Stimulated activated naive B cell treated with anti-CD40 and anti-IgM and Interleukin-4, amounts not matched to agents 10 μg/mL and 1 μg/mL and 100 μg/mL, for 72 hours (primary cell): ENCODE measurements around the gene TAGLN.
A peak's percentile ranks its signal among the peaks of the same experiment; 100 is the strongest.

Experiments
- ATAC-seq, 2 donors: fragments of 150-1000 bp; cut with Tn5 transposase; replicated peaks; 2 replicates each; pipeline ENCODE4 v1.10.0; 2021; ENCODE audit warnings: moderate library complexity in 1 of 2
- DNase-seq: peaks from one replicate; pipeline ENCODE4 v3.0.0; 2021
- H3K27ac Mint-ChIP-seq: one replicate; pipeline ENCODE4 v1.8.0; 2022; ENCODE audit warnings: mild to moderate bottlenecking, mixed read lengths
- H3K27me3 Mint-ChIP-seq, 2 donors: one replicate each; pipeline ENCODE4 v1.8.0; 2022; ENCODE audit warnings: mixed read lengths in 2 of 2
- H3K36me3 Mint-ChIP-seq, 2 donors: one replicate each; pipeline ENCODE4 v1.8.0; 2022; ENCODE audit warnings: mixed read lengths in 2 of 2, mild to moderate bottlenecking in 1 of 2
- H3K4me1 Mint-ChIP-seq, 2 donors: one replicate each; pipeline ENCODE4 v1.8.0; 2022; ENCODE audit warnings: mixed read lengths in 2 of 2, mild to moderate bottlenecking in 1 of 2
- H3K4me3 Mint-ChIP-seq, 2 donors: one replicate each; pipeline ENCODE4 v1.8.0; 2022; ENCODE audit warnings: mild to moderate bottlenecking in 2 of 2, mixed read lengths in 2 of 2, moderate library complexity in 1 of 2
- H3K9me3 Mint-ChIP-seq, 2 donors: one replicate each; pipeline ENCODE4 v1.8.0; 2022; ENCODE audit warnings: mixed read lengths in 2 of 2, mild to moderate bottlenecking in 1 of 2

The TAGLN gene

DNA sequence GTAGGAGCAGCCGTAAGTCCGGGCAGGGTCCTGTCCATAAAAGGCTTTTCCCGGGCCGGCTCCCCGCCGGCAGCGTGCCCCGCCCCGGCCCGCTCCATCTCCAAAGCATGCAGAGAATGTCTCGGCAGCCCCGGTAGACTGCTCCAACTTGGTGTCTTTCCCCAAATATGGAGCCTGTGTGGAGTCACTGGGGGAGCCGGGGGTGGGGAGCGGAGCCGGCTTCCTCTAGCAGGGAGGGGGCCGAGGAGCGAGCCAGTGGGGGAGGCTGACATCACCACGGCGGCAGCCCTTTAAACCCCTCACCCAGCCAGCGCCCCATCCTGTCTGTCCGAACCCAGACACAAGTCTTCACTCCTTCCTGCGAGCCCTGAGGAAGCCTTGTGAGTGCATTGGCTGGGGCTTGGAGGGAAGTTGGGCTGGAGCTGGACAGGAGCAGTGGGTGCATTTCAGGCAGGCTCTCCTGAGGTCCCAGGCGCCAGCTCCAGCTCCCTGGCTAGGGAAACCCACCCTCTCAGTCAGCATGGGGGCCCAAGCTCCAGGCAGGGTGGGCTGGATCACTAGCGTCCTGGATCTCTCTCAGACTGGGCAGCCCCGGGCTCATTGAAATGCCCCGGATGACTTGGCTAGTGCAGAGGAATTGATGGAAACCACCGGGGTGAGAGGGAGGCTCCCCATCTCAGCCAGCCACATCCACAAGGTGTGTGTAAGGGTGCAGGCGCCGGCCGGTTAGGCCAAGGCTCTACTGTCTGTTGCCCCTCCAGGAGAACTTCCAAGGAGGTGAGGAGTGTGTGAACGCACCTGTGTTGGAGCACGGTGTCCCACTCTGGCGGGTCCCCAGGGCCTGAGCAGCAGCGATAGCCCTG, at the start of gene TAGLN:
TSS of gene TAGLN (plus strand) at position 318 of the 863 bp plus-strand sequence. CDS start 3,644 bp downstream, outside the sequence.
- peaks cover 15 to 33% of the 10 kb centered on the region in 2 donors for H3K4me1 Mint-ChIP-seq
- H3K27me3 Mint-ChIP-seq: no peaks in the 10 kb centered on the region
- peak within 1 kb of the TSS; percentile 26 for H3K27ac Mint-ChIP-seq
- no peak for DNase-seq
- ATAC-seq: peak in 1 of 2 donors; percentile 4
- peaks cover 37 to 55% of the 10 kb centered on the region in 2 donors for H3K36me3 Mint-ChIP-seq
- H3K4me3 Mint-ChIP-seq: no peak within 1 kb of the TSS
- H3K9me3 Mint-ChIP-seq: no peaks in the 10 kb centered on the region

GRCh38 chr11:117152066-117152465, 47.1 kb upstream of the TAGLN start:
- DNase-seq: no peak
- ATAC-seq: no peak
- no peak overlapping the region for H3K4me3 Mint-ChIP-seq
- peaks cover 10 to 38% of the 10 kb centered on the region in 2 donors for H3K4me1 Mint-ChIP-seq
- H3K27me3 Mint-ChIP-seq: no peaks in the 10 kb centered on the region
- no peaks in the 10 kb centered on the region for H3K9me3 Mint-ChIP-seq
- peaks cover 20 to 28% of the 10 kb centered on the region in 2 donors for H3K36me3 Mint-ChIP-seq
- no peak overlapping the region for H3K27ac Mint-ChIP-seq

- H3K4me1 Mint-ChIP-seq: peaks cover 9 to 33% of the 10 kb centered on the region in 2 donors
- H3K36me3 Mint-ChIP-seq: peaks cover 25 to 30% of the 10 kb centered on the region in 2 donors
Observed at GRCh38 chr11:117154468-117154867, 44.7 kb upstream of the TAGLN start.

DNA sequence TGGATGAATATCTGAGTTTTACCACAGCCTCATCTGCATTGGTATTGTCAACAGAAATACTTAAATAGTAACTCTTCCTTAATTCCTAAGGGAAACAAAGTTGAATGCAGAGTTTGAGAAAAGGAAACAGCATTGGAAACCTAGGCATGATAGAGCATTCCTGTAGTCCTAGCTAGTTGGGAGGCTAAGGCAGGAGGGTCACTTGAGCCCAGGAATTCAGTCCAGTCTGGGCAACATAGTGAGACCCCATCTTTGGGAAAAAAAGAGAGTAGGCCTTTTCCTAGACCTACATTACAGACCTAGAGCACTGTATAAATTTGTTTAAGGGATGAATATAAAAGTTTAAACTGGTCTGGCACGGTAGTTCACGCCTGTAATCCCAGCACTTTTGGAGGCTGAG, 41.7 kb upstream of the TAGLN start:
- Mint-ChIP-seq H3K36me3 (peaks cover 25 to 28% of the 10 kb centered on the region in 2 donors), H3K4me1 (peaks cover 9 to 27% of the 10 kb centered on the region in 2 donors), H3K27ac (peak overlapping the region; percentile 42), H3K27me3 (no peaks in the 10 kb centered on the region), H3K4me3 (no peak overlapping the region), H3K9me3 (no peaks in the 10 kb centered on the region)
- DNase-seq: no peak
- ATAC-seq: no peak

More at GRCh38 chr11:117154468-117154867, 44.7 kb upstream of the TAGLN start:
- H3K4me3 Mint-ChIP-seq: no peak overlapping the region
- no peak overlapping the region for H3K27ac Mint-ChIP-seq
- H3K9me3 Mint-ChIP-seq: no peaks in the 10 kb centered on the region
- no peak for DNase-seq
- H3K27me3 Mint-ChIP-seq: no peaks in the 10 kb centered on the region
- no peak for ATAC-seq

DNA sequence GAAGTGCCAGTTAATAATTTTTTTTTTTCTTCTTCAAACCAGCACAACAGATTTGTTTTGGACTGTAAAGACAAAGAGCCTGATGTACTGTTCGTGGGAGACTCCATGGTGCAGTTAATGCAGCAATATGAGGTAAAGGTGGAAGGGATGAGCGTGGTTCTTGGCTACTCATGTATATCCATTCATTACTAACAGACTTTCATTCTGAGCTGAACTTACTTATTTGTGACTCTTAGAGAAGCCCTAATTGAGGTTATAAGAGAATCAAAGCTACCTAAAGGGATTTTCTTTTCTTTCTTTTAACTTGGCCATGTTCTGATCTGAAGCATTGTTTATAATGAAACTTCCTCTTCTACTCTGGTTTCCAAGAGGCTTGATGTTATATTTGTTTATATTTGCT, 39.3 kb upstream of the TAGLN start:
- DNase-seq: no peak
- H3K4me1 Mint-ChIP-seq: peaks cover 7 to 25% of the 10 kb centered on the region in 2 donors
- no peaks in the 10 kb centered on the region for H3K9me3 Mint-ChIP-seq
- peaks cover 24 to 30% of the 10 kb centered on the region in 2 donors for H3K36me3 Mint-ChIP-seq
- no peak overlapping the region for H3K27ac Mint-ChIP-seq
- peak in 1 of 2 donors; percentile 34 for ATAC-seq
- no peak overlapping the region for H3K4me3 Mint-ChIP-seq
- H3K27me3 Mint-ChIP-seq: no peaks in the 10 kb centered on the region

- Mint-ChIP-seq H3K27me3 (no peaks in the 10 kb centered on the region), H3K4me1 (peaks cover 5 to 22% of the 10 kb centered on the region in 2 donors), H3K9me3 (no peaks in the 10 kb centered on the region), H3K27ac (peak overlapping the region; percentile 20), H3K4me3 (no peak overlapping the region), H3K36me3 (peaks cover 29 to 31% of the 10 kb centered on the region in 2 donors)
- no peak for DNase-seq
- no peak for ATAC-seq
Observed at GRCh38 chr11:117160826-117161225, 38.3 kb upstream of the TAGLN start.

DNA sequence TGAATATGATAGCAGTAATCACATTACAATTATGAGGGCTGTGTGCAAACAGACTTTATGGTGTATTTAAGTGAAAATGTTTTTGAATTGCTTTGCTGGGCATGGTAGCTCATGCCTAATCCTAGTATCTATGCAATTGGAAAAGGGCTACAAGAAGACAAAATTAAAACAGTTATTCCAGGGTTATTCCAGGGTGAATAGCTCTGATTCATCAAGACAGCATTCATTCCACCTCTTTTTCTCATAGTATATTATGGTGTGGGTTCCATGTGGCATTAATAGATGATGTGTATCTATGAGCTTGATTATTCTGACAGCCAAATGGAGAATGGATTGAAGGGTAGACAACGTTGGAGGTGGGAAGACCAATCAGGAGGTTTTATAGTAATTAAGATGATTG, 32.7 kb upstream of the TAGLN start:
- no peak overlapping the region for H3K27ac Mint-ChIP-seq
- H3K9me3 Mint-ChIP-seq: no peaks in the 10 kb centered on the region
- H3K36me3 Mint-ChIP-seq: peaks cover 16 to 23% of the 10 kb centered on the region in 2 donors

GRCh38 chr11:117169736-117170135, 29.4 kb upstream of the TAGLN start:
- no peak overlapping the region for H3K4me3 Mint-ChIP-seq
- ATAC-seq (no peak), DNase-seq (no peak)
- H3K27me3 Mint-ChIP-seq: no peaks in the 10 kb centered on the region
- no peaks in the 10 kb centered on the region for H3K9me3 Mint-ChIP-seq
- no peak overlapping the region for H3K27ac Mint-ChIP-seq
- peaks cover 8 to 16% of the 10 kb centered on the region in 2 donors for H3K4me1 Mint-ChIP-seq
- peaks cover 12 to 19% of the 10 kb centered on the region in 2 donors for H3K36me3 Mint-ChIP-seq

More for the DNA sequence above, 32.7 kb upstream of the TAGLN start:
- no peaks in the 10 kb centered on the region for H3K27me3 Mint-ChIP-seq
- H3K4me3 Mint-ChIP-seq: no peak overlapping the region
- peaks cover 0 to 5% of the 10 kb centered on the region in 2 donors for H3K4me1 Mint-ChIP-seq
- DNase-seq (no peak), ATAC-seq (no peak)

- Mint-ChIP-seq H3K36me3 (peaks cover 12 to 16% of the 10 kb centered on the region in 2 donors), H3K9me3 (no peaks in the 10 kb centered on the region), H3K4me3 (no peak overlapping the region), H3K4me1 (peaks cover 8 to 16% of the 10 kb centered on the region in 2 donors), H3K27ac (peak overlapping the region; percentile 37), H3K27me3 (no peaks in the 10 kb centered on the region)
- ATAC-seq (no peak), DNase-seq (no peak)
Observed at GRCh38 chr11:117170210-117170609, 29.0 kb upstream of the TAGLN start.

DNA sequence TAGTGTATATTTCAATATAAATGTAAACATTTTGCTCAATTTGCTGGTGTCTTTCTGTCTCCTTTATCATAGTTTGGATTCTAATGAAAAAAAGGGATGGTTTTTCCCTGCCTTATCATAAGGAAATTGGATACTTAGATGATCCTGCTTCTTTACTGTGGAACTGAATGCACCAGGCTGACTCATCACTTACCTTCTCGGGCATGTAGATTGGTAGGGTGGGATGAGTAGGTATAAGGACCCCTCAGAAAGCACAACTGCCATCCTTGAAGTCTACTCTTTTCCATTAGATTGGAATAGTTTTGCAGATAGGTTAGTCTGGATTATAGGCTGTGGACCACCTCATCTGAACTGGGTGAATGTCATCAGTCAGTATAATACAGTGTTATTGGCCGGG, 28.2 kb upstream of the TAGLN start:
- no peak overlapping the region for H3K27ac Mint-ChIP-seq
- H3K27me3 Mint-ChIP-seq: no peaks in the 10 kb centered on the region
- ATAC-seq: no peak
- H3K9me3 Mint-ChIP-seq: no peaks in the 10 kb centered on the region
- no peak for DNase-seq
- peaks cover 8 to 11% of the 10 kb centered on the region in 2 donors for H3K36me3 Mint-ChIP-seq
- no peak overlapping the region for H3K4me3 Mint-ChIP-seq
- H3K4me1 Mint-ChIP-seq: peaks cover 8 to 16% of the 10 kb centered on the region in 2 donors

DNA sequence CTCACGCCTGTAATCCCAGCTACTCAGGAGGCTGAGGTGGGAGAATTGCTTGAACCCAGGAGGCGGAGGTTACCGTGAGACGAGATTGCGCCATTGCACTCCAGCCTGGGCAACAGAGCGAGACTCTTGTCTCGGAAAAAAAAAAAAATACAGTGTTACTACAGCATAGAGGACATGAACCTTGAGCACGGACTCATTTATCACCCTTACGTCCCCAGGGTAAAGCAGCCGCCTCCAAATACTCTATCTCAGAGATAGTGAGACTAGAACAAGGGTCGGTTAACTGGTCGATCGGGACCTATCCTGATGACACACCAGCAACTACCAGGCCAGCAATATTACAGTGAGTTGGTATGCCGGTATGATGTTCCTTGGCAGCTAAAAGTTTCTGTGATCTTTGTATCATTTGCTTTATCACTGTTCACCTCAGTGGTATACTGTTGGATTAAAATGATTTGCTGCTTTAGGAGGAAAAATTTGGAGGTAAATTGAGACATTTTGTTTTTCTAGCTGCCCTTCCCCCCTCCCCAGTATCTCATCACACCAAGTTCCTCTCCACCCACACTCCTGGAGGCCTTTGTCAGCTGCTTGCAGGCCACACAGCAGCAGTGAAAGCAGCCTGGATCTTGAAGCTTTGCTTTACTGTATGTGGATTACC, 27.6 kb upstream of the TAGLN start:
- Mint-ChIP-seq H3K27me3 (no peaks in the 10 kb centered on the region), H3K27ac (peak overlapping the region; percentile 31), H3K9me3 (no peaks in the 10 kb centered on the region), H3K4me3 (no peak overlapping the region), H3K36me3 (peaks cover 8 to 9% of the 10 kb centered on the region in 2 donors), H3K4me1 (peaks cover 8 to 16% of the 10 kb centered on the region in 2 donors)
- DNase-seq (no peak), ATAC-seq (peak; percentile 55 to 56)

GRCh38 chr11:117172724-117173421, 26.3 kb upstream of the TAGLN start:
- ATAC-seq (no peak), DNase-seq (no peak)
- Mint-ChIP-seq H3K36me3 (peaks cover 4 to 6% of the 10 kb centered on the region in 2 donors), H3K9me3 (no peaks in the 10 kb centered on the region), H3K27ac (no peak overlapping the region), H3K27me3 (no peaks in the 10 kb centered on the region), H3K4me1 (peaks cover 8 to 20% of the 10 kb centered on the region in 2 donors), H3K4me3 (no peak overlapping the region)

- Mint-ChIP-seq H3K9me3 (no peaks in the 10 kb centered on the region), H3K27ac (no peak overlapping the region), H3K4me3 (no peak overlapping the region), H3K36me3 (peaks cover 4 to 8% of the 10 kb centered on the region in 2 donors), H3K4me1 (peaks cover 17 to 33% of the 10 kb centered on the region in 2 donors), H3K27me3 (no peaks in the 10 kb centered on the region)
- DNase-seq (no peak), ATAC-seq (no peak)
Observed at GRCh38 chr11:117175104-117175503, 24.1 kb upstream of the TAGLN start.

- ATAC-seq: no peak
Observed at GRCh38 chr11:117175781-117176180, 23.4 kb upstream of the TAGLN start.

More at GRCh38 chr11:117175781-117176180, 23.4 kb upstream of the TAGLN start:
- Mint-ChIP-seq H3K27me3 (no peaks in the 10 kb centered on the region), H3K27ac (no peak overlapping the region), H3K4me1 (peaks cover 20 to 39% of the 10 kb centered on the region in 2 donors), H3K36me3 (peaks cover 4 to 8% of the 10 kb centered on the region in 2 donors), H3K9me3 (no peaks in the 10 kb centered on the region), H3K4me3 (no peak overlapping the region)
- no peak for DNase-seq
